HEK293 (cell line): Measurements from ENCODE around the gene ASPDH.

Source experiments
- BCL11B ChIP-seq: fragments of 450-650 bp; formaldehyde crosslinking; IDR thresholded peaks from 2 replicates; pipeline ENCODE4 v1.5.1; 2016; ENCODE audit warnings: low read depth, missing biosample characterization, missing genetic modification characterization
- HOXD13 ChIP-seq: sonication (generic); formaldehyde crosslinking; IDR thresholded peaks from 2 replicates; pipeline ENCODE4 v1.8.0; 2022; ENCODE audit warnings: missing genetic modification reagents, borderline replicate concordance
- MYNN ChIP-seq: fragments of 450-650 bp; formaldehyde crosslinking; IDR thresholded peaks from 2 replicates; pipeline ENCODE4 v1.5.1; 2016; ENCODE audit warnings: missing biosample characterization, missing genetic modification characterization, borderline replicate concordance
- SCRT2 ChIP-seq: fragments of 450-650 bp; formaldehyde crosslinking; IDR thresholded peaks from 2 replicates; pipeline ENCODE4 v1.5.1; 2016; ENCODE audit warnings: missing biosample characterization, missing genetic modification characterization
- SETDB1 ChIP-seq: IDR thresholded peaks from one replicate; pipeline ENCODE4 v1.6.1; 2017; ENCODE audit warnings: mild to moderate bottlenecking, low read length, moderate library complexity, mixed read lengths; ENCODE audit not compliant: insufficient read length
- ZBTB20 ChIP-seq: fragments of 450-650 bp; formaldehyde crosslinking; IDR thresholded peaks from 2 replicates; pipeline ENCODE4 v1.5.1; 2016; ENCODE audit warnings: missing biosample characterization, missing genetic modification characterization
- ZBTB7A ChIP-seq: fragments of 450-650 bp; formaldehyde crosslinking; IDR thresholded peaks from 2 replicates; pipeline ENCODE4 v1.5.1; 2016; ENCODE audit warnings: low read depth, missing biosample characterization, missing genetic modification characterization
- ZFHX2 ChIP-seq: fragments of 450-650 bp; formaldehyde crosslinking; conservative IDR thresholded peaks from 2 replicates; pipeline ENCODE4 v1.5.1; 2016; ENCODE audit warnings: missing biosample characterization, missing genetic modification characterization
- ZIC2 ChIP-seq: fragments of 450-650 bp; formaldehyde crosslinking; IDR thresholded peaks from 2 replicates; pipeline ENCODE4 v1.5.1; 2016; ENCODE audit warnings: missing biosample characterization, missing genetic modification characterization
- ZNF174 ChIP-seq: fragments of 450-650 bp; formaldehyde crosslinking; IDR thresholded peaks from 2 replicates; pipeline ENCODE4 v1.5.0; 2017; ENCODE audit warnings: missing biosample characterization, mild to moderate bottlenecking, missing genetic modification characterization
- ZNF19 ChIP-seq: fragments of 450-650 bp; formaldehyde crosslinking; IDR thresholded peaks from 2 replicates; pipeline ENCODE4; 2016; ENCODE audit warnings: missing biosample characterization, missing genetic modification characterization, low read depth
- ZNF223 ChIP-seq: fragments of 450-650 bp; formaldehyde crosslinking; IDR thresholded peaks from 2 replicates; pipeline ENCODE4 v1.5.1; 2016; ENCODE audit warnings: missing biosample characterization, missing genetic modification characterization
- ZNF341 ChIP-seq: fragments of 450-650 bp; formaldehyde crosslinking; IDR thresholded peaks from 2 replicates; pipeline ENCODE4; 2016; ENCODE audit warnings: low read depth, missing biosample characterization, missing genetic modification characterization
- ZNF350 ChIP-seq: fragments of 450-650 bp; formaldehyde crosslinking; IDR thresholded peaks from 2 replicates; pipeline ENCODE4 v1.5.0; 2017; ENCODE audit warnings: missing biosample characterization, mild to moderate bottlenecking, missing genetic modification characterization
- ZNF510 ChIP-seq: fragments of 450-650 bp; formaldehyde crosslinking; IDR thresholded peaks from 2 replicates; pipeline ENCODE4 v1.5.1; 2018; ENCODE audit warnings: mild to moderate bottlenecking, missing genetic modification characterization, missing biosample characterization; ENCODE audit not compliant: insufficient replicate concordance
- ZNF514 ChIP-seq: fragments of 450-650 bp; formaldehyde crosslinking; IDR thresholded peaks from 2 replicates; pipeline ENCODE4 v1.5.1; 2016; ENCODE audit warnings: missing biosample characterization, missing genetic modification characterization
- ZNF558 ChIP-seq: fragments of 450-650 bp; formaldehyde crosslinking; IDR thresholded peaks from 2 replicates; pipeline ENCODE4 v1.5.1; 2016; ENCODE audit warnings: missing biosample characterization, missing genetic modification characterization
- ZNF626 ChIP-seq: fragments of 450-650 bp; sonication (Bioruptor Pico); formaldehyde crosslinking; IDR thresholded peaks from 2 replicates; pipeline ENCODE4 v1.5.1; 2018; ENCODE audit warnings: missing biosample characterization, missing genetic modification characterization, inconsistent platforms
- ZNF747 ChIP-seq: fragments of 450-650 bp; formaldehyde crosslinking; IDR thresholded peaks from 2 replicates; pipeline ENCODE4 v1.5.1; 2016; ENCODE audit warnings: missing biosample characterization, missing genetic modification characterization
- ZNF76 ChIP-seq: fragments of 450-650 bp; formaldehyde crosslinking; IDR thresholded peaks from 2 replicates; pipeline ENCODE4; 2016; ENCODE audit warnings: low read depth, missing biosample characterization, missing genetic modification characterization, borderline replicate concordance
- ZNF792 ChIP-seq: fragments of 450-650 bp; formaldehyde crosslinking; IDR thresholded peaks from 2 replicates; pipeline ENCODE4 v1.5.1; 2016; ENCODE audit warnings: missing biosample characterization, missing genetic modification characterization
- TF ChIP-seq, protein P1 (sequence below): fragments of 450-650 bp; formaldehyde crosslinking; IDR thresholded peaks from 2 replicates; pipeline ENCODE4 v1.5.1; 2016; ENCODE audit warnings: missing biosample characterization, missing genetic modification characterization
- TF ChIP-seq, protein P2 (sequence below): fragments of 450-650 bp; formaldehyde crosslinking; IDR thresholded peaks from 2 replicates; pipeline ENCODE4 v1.5.1; 2016; ENCODE audit warnings: missing biosample characterization, missing genetic modification characterization, borderline replicate concordance
- TF ChIP-seq, protein P3 (sequence below): fragments of 450-650 bp; formaldehyde crosslinking; IDR thresholded peaks from 2 replicates; pipeline ENCODE4 v1.5.1; 2017; ENCODE audit warnings: missing biosample characterization, missing genetic modification characterization
- TF ChIP-seq, protein P4 (sequence below): fragments of 450-650 bp; formaldehyde crosslinking; IDR thresholded peaks from 2 replicates; pipeline ENCODE4 v1.5.1; 2016; ENCODE audit warnings: missing biosample characterization, missing genetic modification characterization
- TF ChIP-seq, protein P5 (sequence below): fragments of 450-650 bp; formaldehyde crosslinking; IDR thresholded peaks from 2 replicates; pipeline ENCODE4 v1.5.1; 2017; ENCODE audit warnings: missing biosample characterization, missing genetic modification characterization
- TF ChIP-seq, protein P6 (sequence below): fragments of 450-650 bp; formaldehyde crosslinking; IDR thresholded peaks from 2 replicates; pipeline ENCODE4 v1.5.1; 2016; ENCODE audit warnings: missing biosample characterization, missing genetic modification characterization

Gene ASPDH

DNA sequence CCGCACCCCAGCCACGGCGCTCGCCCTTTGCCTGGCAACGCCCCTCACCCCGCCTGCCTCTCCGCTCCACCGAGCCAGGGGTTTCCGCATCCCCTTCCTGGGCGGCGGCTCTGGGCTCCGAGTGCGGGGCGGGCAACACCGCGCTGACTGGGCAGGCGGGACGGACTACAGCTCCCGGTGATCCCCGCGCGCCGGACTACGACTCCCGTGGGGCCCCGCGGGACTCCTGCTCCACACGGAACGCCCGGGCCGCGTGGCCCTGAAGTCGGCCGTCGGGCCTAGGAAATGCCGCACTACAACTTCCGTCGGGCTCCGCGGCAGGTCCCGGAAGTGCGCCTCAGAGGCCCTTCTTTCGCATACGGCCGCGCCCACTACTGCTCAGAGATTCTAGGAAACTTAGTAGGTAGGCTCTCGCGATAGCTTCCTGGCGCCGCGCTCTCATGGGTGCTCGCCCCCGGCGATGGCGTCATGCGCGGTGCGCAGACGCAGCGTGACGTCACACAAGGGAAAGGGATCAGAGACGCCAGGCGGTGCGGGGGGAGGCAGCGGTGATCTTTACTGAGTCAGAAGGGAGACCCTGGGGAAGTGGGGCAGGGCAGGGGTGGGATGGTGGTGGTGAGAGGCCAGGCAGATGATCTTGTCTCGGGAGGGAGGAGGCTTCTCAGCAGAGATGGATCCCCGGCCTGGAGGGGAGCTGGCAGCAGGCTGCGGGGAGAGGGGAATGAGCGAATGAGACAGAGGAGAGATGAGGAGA lies 2.5 kb downstream of the ASPDH start, which contains the start of gene JOSD2 (continued):
- peak; percentile 37; the same call in 1 of the 2 replicates for TF ChIP-seq ZIC2 (tag by site-specific recombination)
- TF ChIP-seq, protein P1, sequence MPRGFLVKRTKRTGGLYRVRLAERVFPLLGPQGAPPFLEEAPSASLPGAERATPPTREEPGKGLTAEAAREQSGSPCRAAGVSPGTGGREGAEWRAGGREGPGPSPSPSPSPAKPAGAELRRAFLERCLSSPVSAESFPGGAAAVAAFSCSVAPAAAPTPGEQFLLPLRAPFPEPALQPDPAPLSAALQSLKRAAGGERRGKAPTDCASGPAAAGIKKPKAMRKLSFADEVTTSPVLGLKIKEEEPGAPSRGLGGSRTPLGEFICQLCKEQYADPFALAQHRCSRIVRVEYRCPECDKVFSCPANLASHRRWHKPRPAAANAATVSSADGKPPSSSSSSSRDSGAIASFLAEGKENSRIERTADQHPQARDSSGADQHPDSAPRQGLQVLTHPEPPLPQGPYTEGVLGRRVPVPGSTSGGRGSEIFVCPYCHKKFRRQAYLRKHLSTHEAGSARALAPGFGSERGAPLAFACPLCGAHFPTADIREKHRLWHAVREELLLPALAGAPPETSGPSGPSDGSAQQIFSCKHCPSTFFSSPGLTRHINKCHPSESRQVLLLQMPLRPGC (tag by site-specific recombination), result no peak
- TF ChIP-seq, protein P2, sequence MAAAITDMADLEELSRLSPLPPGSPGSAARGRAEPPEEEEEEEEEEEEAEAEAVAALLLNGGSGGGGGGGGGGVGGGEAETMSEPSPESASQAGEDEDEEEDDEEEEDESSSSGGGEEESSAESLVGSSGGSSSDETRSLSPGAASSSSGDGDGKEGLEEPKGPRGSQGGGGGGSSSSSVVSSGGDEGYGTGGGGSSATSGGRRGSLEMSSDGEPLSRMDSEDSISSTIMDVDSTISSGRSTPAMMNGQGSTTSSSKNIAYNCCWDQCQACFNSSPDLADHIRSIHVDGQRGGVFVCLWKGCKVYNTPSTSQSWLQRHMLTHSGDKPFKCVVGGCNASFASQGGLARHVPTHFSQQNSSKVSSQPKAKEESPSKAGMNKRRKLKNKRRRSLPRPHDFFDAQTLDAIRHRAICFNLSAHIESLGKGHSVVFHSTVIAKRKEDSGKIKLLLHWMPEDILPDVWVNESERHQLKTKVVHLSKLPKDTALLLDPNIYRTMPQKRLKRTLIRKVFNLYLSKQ, result no peak
- TF ChIP-seq, protein P3, sequence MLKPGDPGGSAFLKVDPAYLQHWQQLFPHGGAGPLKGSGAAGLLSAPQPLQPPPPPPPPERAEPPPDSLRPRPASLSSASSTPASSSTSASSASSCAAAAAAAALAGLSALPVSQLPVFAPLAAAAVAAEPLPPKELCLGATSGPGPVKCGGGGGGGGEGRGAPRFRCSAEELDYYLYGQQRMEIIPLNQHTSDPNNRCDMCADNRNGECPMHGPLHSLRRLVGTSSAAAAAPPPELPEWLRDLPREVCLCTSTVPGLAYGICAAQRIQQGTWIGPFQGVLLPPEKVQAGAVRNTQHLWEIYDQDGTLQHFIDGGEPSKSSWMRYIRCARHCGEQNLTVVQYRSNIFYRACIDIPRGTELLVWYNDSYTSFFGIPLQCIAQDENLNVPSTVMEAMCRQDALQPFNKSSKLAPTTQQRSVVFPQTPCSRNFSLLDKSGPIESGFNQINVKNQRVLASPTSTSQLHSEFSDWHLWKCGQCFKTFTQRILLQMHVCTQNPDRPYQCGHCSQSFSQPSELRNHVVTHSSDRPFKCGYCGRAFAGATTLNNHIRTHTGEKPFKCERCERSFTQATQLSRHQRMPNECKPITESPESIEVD, result no peak
- TF ChIP-seq ZNF747, result no peak
- no peak for TF ChIP-seq ZNF350 (tag by site-specific recombination)
- no peak for TF ChIP-seq ZNF792 (tag by site-specific recombination)
- TF ChIP-seq, protein P4, sequence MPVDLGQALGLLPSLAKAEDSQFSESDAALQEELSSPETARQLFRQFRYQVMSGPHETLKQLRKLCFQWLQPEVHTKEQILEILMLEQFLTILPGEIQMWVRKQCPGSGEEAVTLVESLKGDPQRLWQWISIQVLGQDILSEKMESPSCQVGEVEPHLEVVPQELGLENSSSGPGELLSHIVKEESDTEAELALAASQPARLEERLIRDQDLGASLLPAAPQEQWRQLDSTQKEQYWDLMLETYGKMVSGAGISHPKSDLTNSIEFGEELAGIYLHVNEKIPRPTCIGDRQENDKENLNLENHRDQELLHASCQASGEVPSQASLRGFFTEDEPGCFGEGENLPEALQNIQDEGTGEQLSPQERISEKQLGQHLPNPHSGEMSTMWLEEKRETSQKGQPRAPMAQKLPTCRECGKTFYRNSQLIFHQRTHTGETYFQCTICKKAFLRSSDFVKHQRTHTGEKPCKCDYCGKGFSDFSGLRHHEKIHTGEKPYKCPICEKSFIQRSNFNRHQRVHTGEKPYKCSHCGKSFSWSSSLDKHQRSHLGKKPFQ (tag by site-specific recombination), result no peak
- peak; percentile 79; the same call in 1 of the 2 replicates for TF ChIP-seq ZBTB7A (tag by site-specific recombination)
- no peak; the same call in none of the 2 replicates for TF ChIP-seq MYNN
- TF ChIP-seq HOXD13 (CRISPR knock-in tag), result no peak
- TF ChIP-seq SETDB1, result no peak
- TF ChIP-seq ZNF19 (tag by site-specific recombination), result no peak
- no peak for TF ChIP-seq ZNF514
- TF ChIP-seq, protein P5, sequence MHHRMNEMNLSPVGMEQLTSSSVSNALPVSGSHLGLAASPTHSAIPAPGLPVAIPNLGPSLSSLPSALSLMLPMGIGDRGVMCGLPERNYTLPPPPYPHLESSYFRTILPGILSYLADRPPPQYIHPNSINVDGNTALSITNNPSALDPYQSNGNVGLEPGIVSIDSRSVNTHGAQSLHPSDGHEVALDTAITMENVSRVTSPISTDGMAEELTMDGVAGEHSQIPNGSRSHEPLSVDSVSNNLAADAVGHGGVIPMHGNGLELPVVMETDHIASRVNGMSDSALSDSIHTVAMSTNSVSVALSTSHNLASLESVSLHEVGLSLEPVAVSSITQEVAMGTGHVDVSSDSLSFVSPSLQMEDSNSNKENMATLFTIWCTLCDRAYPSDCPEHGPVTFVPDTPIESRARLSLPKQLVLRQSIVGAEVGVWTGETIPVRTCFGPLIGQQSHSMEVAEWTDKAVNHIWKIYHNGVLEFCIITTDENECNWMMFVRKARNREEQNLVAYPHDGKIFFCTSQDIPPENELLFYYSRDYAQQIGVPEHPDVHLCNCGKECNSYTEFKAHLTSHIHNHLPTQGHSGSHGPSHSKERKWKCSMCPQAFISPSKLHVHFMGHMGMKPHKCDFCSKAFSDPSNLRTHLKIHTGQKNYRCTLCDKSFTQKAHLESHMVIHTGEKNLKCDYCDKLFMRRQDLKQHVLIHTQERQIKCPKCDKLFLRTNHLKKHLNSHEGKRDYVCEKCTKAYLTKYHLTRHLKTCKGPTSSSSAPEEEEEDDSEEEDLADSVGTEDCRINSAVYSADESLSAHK (tag by site-specific recombination), result 0 out of 2 replicates have a peak, but pooled peaks have one; percentile 45
- TF ChIP-seq ZNF558, result 0 out of 2 replicates have a peak, but pooled peaks have one; percentile 17
- TF ChIP-seq ZFHX2, result peak; percentile 83
- no peak for TF ChIP-seq ZNF174 (tag by site-specific recombination)
- no peak for TF ChIP-seq ZNF510 (tag by site-specific recombination)
- TF ChIP-seq ZBTB20 (tag by site-specific recombination), result peak; percentile 91
- TF ChIP-seq, protein P6, sequence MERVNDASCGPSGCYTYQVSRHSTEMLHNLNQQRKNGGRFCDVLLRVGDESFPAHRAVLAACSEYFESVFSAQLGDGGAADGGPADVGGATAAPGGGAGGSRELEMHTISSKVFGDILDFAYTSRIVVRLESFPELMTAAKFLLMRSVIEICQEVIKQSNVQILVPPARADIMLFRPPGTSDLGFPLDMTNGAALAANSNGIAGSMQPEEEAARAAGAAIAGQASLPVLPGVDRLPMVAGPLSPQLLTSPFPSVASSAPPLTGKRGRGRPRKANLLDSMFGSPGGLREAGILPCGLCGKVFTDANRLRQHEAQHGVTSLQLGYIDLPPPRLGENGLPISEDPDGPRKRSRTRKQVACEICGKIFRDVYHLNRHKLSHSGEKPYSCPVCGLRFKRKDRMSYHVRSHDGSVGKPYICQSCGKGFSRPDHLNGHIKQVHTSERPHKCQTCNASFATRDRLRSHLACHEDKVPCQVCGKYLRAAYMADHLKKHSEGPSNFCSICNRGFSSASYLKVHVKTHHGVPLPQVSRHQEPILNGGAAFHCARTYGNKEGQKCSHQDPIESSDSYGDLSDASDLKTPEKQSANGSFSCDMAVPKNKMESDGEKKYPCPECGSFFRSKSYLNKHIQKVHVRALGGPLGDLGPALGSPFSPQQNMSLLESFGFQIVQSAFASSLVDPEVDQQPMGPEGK (tag by site-specific recombination), result peak; percentile 95
- TF ChIP-seq SCRT2 (tag by site-specific recombination), result no peak; the same call in 1 of the 2 replicates
- TF ChIP-seq ZNF341 (tag by site-specific recombination), result peak; percentile 24; the same call in 1 of the 2 replicates
- peak; percentile 99 for TF ChIP-seq ZNF76 (tag by site-specific recombination)
- no peak for TF ChIP-seq BCL11B (tag by site-specific recombination)
- TF ChIP-seq ZNF626, result no peak
- no peak for TF ChIP-seq ZNF223 (tag by site-specific recombination)
